ENCODE measurements around the gene JADE1.

The JADE1 gene

DNA sequence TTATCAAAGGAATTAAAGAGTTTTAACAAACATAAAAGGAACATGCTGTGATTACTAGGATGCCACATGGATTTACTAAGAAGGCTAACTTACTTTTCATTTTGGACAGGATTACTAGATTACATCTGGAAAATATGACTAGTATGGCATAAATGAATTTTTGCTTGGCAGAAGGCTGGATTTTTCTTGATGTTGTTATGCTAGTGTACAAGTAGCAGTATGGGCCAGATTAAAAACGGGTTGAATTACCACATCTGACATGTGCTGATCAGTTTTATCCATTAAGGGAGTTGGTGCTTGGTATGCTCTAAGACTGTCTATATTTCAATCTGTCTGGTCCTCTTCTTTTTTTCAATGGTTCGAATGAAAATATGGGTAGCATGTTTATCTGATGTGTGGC is 70.5 kb downstream of the JADE1 start:
- no peak for DNase-seq (ENCODE audit: low read depth in 2 of 2)
- TF ChIP-seq, protein P1, sequence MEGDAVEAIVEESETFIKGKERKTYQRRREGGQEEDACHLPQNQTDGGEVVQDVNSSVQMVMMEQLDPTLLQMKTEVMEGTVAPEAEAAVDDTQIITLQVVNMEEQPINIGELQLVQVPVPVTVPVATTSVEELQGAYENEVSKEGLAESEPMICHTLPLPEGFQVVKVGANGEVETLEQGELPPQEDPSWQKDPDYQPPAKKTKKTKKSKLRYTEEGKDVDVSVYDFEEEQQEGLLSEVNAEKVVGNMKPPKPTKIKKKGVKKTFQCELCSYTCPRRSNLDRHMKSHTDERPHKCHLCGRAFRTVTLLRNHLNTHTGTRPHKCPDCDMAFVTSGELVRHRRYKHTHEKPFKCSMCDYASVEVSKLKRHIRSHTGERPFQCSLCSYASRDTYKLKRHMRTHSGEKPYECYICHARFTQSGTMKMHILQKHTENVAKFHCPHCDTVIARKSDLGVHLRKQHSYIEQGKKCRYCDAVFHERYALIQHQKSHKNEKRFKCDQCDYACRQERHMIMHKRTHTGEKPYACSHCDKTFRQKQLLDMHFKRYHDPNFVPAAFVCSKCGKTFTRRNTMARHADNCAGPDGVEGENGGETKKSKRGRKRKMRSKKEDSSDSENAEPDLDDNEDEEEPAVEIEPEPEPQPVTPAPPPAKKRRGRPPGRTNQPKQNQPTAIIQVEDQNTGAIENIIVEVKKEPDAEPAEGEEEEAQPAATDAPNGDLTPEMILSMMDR (IDR thresholded peaks at IDR 0.05; ENCODE audit: low read depth, low read length) = no peak
- H3K4me3 ChIP-seq (replicated peaks in 1 of 2; ENCODE audit: low read depth in 2 of 2, low read length in 2 of 2) = no peak overlapping the region

DNA sequence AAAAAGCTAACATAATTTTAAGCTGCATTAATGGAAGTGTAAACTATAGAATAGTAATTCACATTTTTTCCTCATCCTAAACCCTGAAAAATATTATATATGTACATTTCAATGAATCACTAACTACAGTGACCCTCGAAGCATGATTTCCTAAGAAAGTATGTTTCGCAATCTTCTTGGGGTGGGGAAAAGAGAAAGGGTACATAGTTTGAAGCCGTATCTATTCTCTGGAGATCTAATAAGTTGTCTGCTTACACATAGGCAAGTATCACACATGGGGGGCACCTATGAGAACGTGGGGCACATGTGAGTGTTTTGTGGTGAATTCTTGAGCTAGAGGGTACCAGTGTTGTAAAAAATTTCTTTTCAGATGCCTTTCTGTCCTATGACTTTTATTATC is 71.2 kb downstream of the JADE1 start:
- TF ChIP-seq, protein P1 (IDR thresholded peaks at IDR 0.05; ENCODE audit: low read depth, low read length) = no peak
- DNase-seq (ENCODE audit: low read depth in 2 of 2) = peak; percentile 37 to 58
- no peak overlapping the region for H3K4me3 ChIP-seq (replicated peaks in 1 of 2; ENCODE audit: low read depth in 2 of 2, low read length in 2 of 2)

DNA sequence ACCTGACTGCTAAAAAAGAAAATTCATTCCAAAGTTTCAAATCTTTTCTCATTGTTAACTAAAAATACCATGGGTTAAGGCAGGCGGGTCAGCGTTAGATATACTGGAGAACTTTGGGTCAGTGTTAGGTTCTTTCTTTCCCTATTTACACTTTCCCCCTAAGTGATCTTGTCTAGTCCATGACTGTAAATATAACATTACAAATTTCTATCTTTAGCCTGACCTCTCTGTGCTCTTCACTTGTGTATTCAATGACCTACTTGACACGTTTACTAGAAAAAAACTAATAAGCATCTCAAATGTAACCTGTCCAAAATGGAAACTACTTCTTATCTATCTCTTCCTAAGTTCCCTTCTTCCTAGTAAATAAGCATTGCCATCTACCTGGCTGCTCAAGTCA is 95.3 kb downstream of the JADE1 start:
- TF ChIP-seq, protein P1 (IDR thresholded peaks at IDR 0.05; ENCODE audit: low read depth, low read length) = no peak
- H3K4me3 ChIP-seq (replicated peaks in 1 of 2; ENCODE audit: low read depth in 2 of 2, low read length in 2 of 2) = no peak overlapping the region
- no peak for DNase-seq (ENCODE audit: low read depth in 2 of 2)

DNA sequence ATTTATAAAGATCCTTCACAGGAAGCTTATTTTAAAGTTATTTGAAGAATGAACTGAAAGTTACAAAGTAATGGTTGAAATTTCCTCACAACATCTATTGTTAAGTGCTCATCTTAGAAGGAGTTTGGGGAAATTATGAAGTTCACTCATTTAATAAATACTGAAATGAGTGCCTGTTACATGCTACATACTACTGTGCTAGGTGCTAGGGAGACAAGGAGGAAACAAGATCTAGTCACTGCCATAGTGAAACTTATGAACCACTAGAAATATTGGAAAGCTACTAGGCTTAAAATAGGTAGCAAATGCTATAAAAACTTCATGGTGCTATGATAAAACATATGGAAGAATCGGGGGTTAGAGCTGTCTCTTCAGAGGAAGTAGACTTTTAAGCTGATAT is 97.1 kb downstream of the JADE1 start:
- H3K4me3 ChIP-seq (replicated peaks in 1 of 2; ENCODE audit: low read depth in 2 of 2, low read length in 2 of 2) = no peak overlapping the region
- TF ChIP-seq, protein P1 (IDR thresholded peaks at IDR 0.05; ENCODE audit: low read depth, low read length) = no peak
- no peak for DNase-seq (ENCODE audit: low read depth in 2 of 2)

DNA sequence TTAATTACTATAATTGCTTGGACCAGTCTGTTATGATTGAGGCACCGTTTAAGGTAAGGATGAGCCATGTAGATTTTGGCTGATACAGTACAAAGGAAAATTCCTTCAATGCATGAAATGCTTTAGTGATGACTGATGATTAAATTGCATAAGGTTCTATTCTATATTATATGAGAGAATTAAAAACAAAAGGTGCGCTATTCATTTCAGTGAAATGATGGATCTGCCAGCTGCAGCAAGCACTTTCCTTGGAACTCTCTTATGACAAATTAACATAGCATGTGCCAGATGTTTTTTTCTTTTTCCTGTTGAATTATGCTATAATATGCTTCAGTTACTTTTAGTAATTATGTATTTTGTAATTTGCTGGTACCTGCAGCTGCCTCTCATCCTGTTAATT is 98.5 kb downstream of the JADE1 start:
- H3K4me3 ChIP-seq (replicated peaks in 1 of 2; ENCODE audit: low read depth in 2 of 2, low read length in 2 of 2) = no peak overlapping the region
- DNase-seq (ENCODE audit: low read depth in 2 of 2) = peak in 1 of 2 donors; percentile 6
- TF ChIP-seq, protein P1 (IDR thresholded peaks at IDR 0.05; ENCODE audit: low read depth, low read length) = no peak

DNA sequence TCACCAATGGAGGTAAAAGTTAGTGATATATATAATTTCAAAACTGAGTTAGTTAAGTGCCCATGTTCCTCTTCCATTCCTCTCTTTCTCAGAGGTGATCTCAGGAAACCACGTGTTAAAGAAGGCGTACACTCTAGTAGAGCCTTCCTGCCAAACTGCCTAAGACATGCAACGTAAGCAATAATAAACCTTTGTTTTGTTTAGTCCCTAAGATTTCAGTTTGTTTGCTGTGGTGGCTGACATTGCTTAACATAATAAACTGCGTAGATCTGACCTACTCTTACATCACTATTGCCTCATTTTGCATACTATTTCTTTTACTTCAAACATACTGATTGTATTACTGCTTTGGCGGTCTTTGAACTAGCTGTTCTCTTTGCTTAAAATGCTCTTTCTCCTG is 99.2 kb downstream of the JADE1 start:
- peak in 1 of 2 donors; percentile 2 for DNase-seq (ENCODE audit: low read depth in 2 of 2)
- TF ChIP-seq, protein P1 (IDR thresholded peaks at IDR 0.05; ENCODE audit: low read depth, low read length) = no peak

DNA sequence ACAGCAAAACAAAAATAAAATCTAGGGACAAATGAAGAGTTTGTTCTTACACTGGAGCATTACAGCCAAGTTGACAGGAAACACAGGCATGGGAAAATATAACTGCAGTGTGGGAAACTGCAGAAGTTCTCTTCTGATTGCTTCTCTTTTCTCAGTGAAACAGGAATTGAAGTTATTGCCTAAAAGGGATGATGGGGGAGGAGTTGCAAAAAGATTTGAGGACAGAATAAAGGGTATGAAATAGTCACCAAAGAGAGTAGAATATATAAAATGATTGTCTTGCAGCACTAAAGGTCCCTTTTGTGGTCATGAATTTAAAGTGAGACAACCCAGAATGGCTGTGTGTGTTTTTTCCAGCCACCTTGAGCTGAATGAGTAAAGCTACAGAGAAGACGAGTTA is 103.7 kb downstream of the JADE1 start:
- no peak for DNase-seq (ENCODE audit: low read depth in 2 of 2)
- TF ChIP-seq, protein P1 (IDR thresholded peaks at IDR 0.05; ENCODE audit: low read depth, low read length) = no peak
- H3K4me3 ChIP-seq (replicated peaks in 1 of 2; ENCODE audit: low read depth in 2 of 2, low read length in 2 of 2) = no peak overlapping the region

More for the DNA sequence above, 99.2 kb downstream of the JADE1 start:
- H3K4me3 ChIP-seq (replicated peaks in 1 of 2; ENCODE audit: low read depth in 2 of 2, low read length in 2 of 2) = no peak overlapping the region
